Karpas-422 (cell line): ENCODE results near the gene RFX2. TPM values are rescaled to one million over a fixed set of nuclear protein-coding genes. Genes with fewer than 3 reads are reported as not detected.
A peak's percentile ranks its signal among the peaks of the same experiment; 100 is the strongest.

ENCODE experiments used
- DNase-seq: peaks from one replicate; pipeline ENCODE4 v3.0.0-alpha.2; 2015
- H2AFZ ChIP-seq: fragments of 200-600 bp; sonication (generic); 2 replicates; pipeline ENCODE4 v1.6.1; 2014; ENCODE audit warnings: antibody characterized with exemption, low read length, mixed read lengths
- H3K27ac ChIP-seq: fragments of 200-600 bp; sonication (generic); 2 replicates; pipeline ENCODE4 v1.5.1; 2014; ENCODE audit warnings: mild to moderate bottlenecking, low read length, moderate library complexity
- H3K27me3 ChIP-seq: fragments of 200-600 bp; sonication (generic); 2 replicates; pipeline ENCODE4 v1.6.1; 2014; ENCODE audit warnings: low read length, mixed read lengths
- H3K36me3 ChIP-seq: fragments of 200-600 bp; sonication (generic); 2 replicates; pipeline ENCODE4 v1.6.1; 2014; ENCODE audit warnings: low read length, mixed read lengths; ENCODE audit not compliant: insufficient read depth
- H3K4me1 ChIP-seq: fragments of 200-600 bp; sonication (generic); 2 replicates; pipeline ENCODE4 v1.6.1; 2014; ENCODE audit warnings: mild to moderate bottlenecking, low read length, mixed read lengths
- H3K4me2 ChIP-seq: fragments of 200-600 bp; sonication (generic); 2 replicates; pipeline ENCODE4 v1.6.1; 2014; ENCODE audit warnings: low read length, low read depth, mild to moderate bottlenecking; ENCODE audit not compliant: poor library complexity, severe bottlenecking
- H3K4me3 ChIP-seq: fragments of 200-600 bp; sonication (generic); 2 replicates; pipeline ENCODE4 v1.5.1; 2014; ENCODE audit warnings: mild to moderate bottlenecking, antibody characterized with exemption, low read length, mixed read lengths
- H3K79me2 ChIP-seq: fragments of 200-600 bp; sonication (generic); 2 replicates; pipeline ENCODE4 v1.6.1; 2014; ENCODE audit warnings: mild to moderate bottlenecking, low read length, mixed read lengths
- H3K9ac ChIP-seq: fragments of 200-600 bp; sonication (generic); 2 replicates; pipeline ENCODE4 v1.6.0; 2014; ENCODE audit warnings: low read length
- H3K9me2 ChIP-seq: fragments of 200-600 bp; sonication (generic), shearing (Covaris generic); replicated peaks from 2 replicates; pipeline ENCODE4 v1.6.0; 2014; ENCODE audit warnings: mild to moderate bottlenecking, low read length, moderate library complexity; ENCODE audit not compliant: insufficient read depth
- H3K9me3 ChIP-seq: fragments of 300-700, 200-600 bp; sonication (generic); 2 replicates; pipeline ENCODE4 v1.6.1; 2014; ENCODE audit warnings: low read length, mixed read lengths
- H4K20me1 ChIP-seq: fragments of 200-600 bp; sonication (generic); 2 replicates; pipeline ENCODE4 v1.6.1; 2014; ENCODE audit warnings: mild to moderate bottlenecking, antibody characterized with exemption, low read length, low read depth; ENCODE audit not compliant: insufficient read depth
- total RNA-seq: library from RNA; depleted of rRNA; stranded (reverse); fragments of >200 nt; shearing (Covaris generic); gene quantifications from 2 replicates; pipeline ENCODE4 v1.2.3, GENCODE V29; 2014; ENCODE audit warnings: low replicate concordance; rRNA removed

The RFX2 gene
- 6.4 and 23.7 TPM in 2 replicates for total RNA-seq

GRCh38 chr19:6110360-6110977 is at the start of gene RFX2:
Gene RFX2, minus strand, starts transcription at chr19:6110500. Its CDS starts 63,004 bp downstream, at chr19:6047496.
- DNase-seq: peak; percentile 100
- H3K9me2 ChIP-seq: no peaks in the 10 kb centered on the region
- H3K27ac ChIP-seq: no peak within 1 kb of the TSS
- peak within 1 kb of the TSS; percentile 58 for H3K9ac ChIP-seq
- no peaks in the 10 kb centered on the region for H3K27me3 ChIP-seq
- H3K4me3 ChIP-seq: peak within 1 kb of the TSS; percentile 65
- no peaks in the 10 kb centered on the region for H3K36me3 ChIP-seq
- H4K20me1 ChIP-seq: no peaks in the 10 kb centered on the region
- no peaks in the 10 kb centered on the region for H3K9me3 ChIP-seq
- H3K4me2 ChIP-seq: peak within 1 kb of the TSS; percentile 92
- H3K4me1 ChIP-seq: peaks cover 14% of the 10 kb centered on the region
- H3K79me2 ChIP-seq: no peaks in the 10 kb centered on the region
- peak within 1 kb of the TSS; percentile 75; the same call in 1 of the 2 replicates for H2AFZ ChIP-seq

DNA sequence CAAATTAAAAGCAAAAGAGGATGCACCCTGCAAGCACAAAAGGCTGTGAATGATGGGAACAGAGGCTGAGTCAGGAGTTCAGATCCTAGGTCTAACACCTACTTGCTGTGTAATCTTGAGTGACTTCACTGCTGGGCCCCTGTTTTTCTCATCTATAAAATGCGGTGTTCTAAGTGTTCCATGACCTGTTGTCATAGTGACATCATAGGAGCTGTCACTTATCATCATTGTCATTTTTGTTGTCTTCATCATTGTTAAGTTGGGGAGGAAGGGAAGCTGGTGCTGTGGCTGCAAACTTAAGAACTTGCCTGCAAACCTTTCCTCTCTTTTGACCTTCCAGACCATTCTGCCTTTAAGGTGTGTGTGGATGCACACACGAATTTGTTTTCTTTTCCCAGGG is 45.7 kb upstream of the RFX2 start:
- Histone ChIP-seq H3K9me2 (no peaks in the 10 kb centered on the region), H3K36me3 (no peaks in the 10 kb centered on the region), H2AFZ (no peak overlapping the region), H3K4me2 (no peak overlapping the region), H3K4me3 (no peak overlapping the region), H3K27me3 (no peaks in the 10 kb centered on the region), H3K9ac (no peak overlapping the region), H4K20me1 (no peaks in the 10 kb centered on the region), H3K79me2 (no peaks in the 10 kb centered on the region), H3K4me1 (no peaks in the 10 kb centered on the region), H3K9me3 (no peaks in the 10 kb centered on the region), H3K27ac (no peak overlapping the region)
- DNase-seq: no peak

GRCh38 chr19:6150289-6150688 is 40.0 kb upstream of the RFX2 start:
- Histone ChIP-seq H3K9me3 (no peaks in the 10 kb centered on the region), H3K4me3 (no peak overlapping the region), H3K9me2 (no peaks in the 10 kb centered on the region), H3K27me3 (no peaks in the 10 kb centered on the region), H3K9ac (no peak overlapping the region), H3K27ac (no peak overlapping the region), H2AFZ (no peak overlapping the region), H3K4me2 (no peak overlapping the region), H3K36me3 (no peaks in the 10 kb centered on the region), H3K4me1 (no peaks in the 10 kb centered on the region), H4K20me1 (no peaks in the 10 kb centered on the region), H3K79me2 (no peaks in the 10 kb centered on the region)
- DNase-seq: no peak

GRCh38 chr19:6141217-6141616 is 30.9 kb upstream of the RFX2 start:
- Histone ChIP-seq H3K4me3 (no peak overlapping the region), H3K79me2 (no peaks in the 10 kb centered on the region)

GRCh38 chr19:6138511-6138910 is 28.2 kb upstream of the RFX2 start:
- H4K20me1 ChIP-seq: no peaks in the 10 kb centered on the region
- H3K27me3 ChIP-seq: no peaks in the 10 kb centered on the region
- no peak for DNase-seq
- H3K36me3 ChIP-seq: no peaks in the 10 kb centered on the region
- no peaks in the 10 kb centered on the region for H3K4me1 ChIP-seq
- no peak overlapping the region for H3K4me2 ChIP-seq
- H3K9me3 ChIP-seq: no peaks in the 10 kb centered on the region
- H3K9me2 ChIP-seq: no peaks in the 10 kb centered on the region
- no peak overlapping the region for H2AFZ ChIP-seq
- H3K4me3 ChIP-seq: no peak overlapping the region
- no peak overlapping the region for H3K9ac ChIP-seq
- H3K27ac ChIP-seq: no peak overlapping the region
- no peaks in the 10 kb centered on the region for H3K79me2 ChIP-seq

More at GRCh38 chr19:6141217-6141616, 30.9 kb upstream of the RFX2 start:
- no peak overlapping the region for H3K4me2 ChIP-seq
- H3K27me3 ChIP-seq: no peaks in the 10 kb centered on the region
- no peak for DNase-seq
- H3K9me2 ChIP-seq: no peaks in the 10 kb centered on the region
- H3K27ac ChIP-seq: no peak overlapping the region
- no peak overlapping the region for H3K9ac ChIP-seq
- H2AFZ ChIP-seq: no peak overlapping the region
- H3K4me1 ChIP-seq: no peaks in the 10 kb centered on the region
- no peaks in the 10 kb centered on the region for H4K20me1 ChIP-seq
- H3K9me3 ChIP-seq: no peaks in the 10 kb centered on the region
- H3K36me3 ChIP-seq: no peaks in the 10 kb centered on the region

GRCh38 chr19:6138066-6138465 is 27.8 kb upstream of the RFX2 start:
- no peaks in the 10 kb centered on the region for H3K9me2 ChIP-seq
- DNase-seq: no peak
- H3K4me2 ChIP-seq: no peak overlapping the region
- no peaks in the 10 kb centered on the region for H3K27me3 ChIP-seq
- H4K20me1 ChIP-seq: no peaks in the 10 kb centered on the region
- no peak overlapping the region for H3K9ac ChIP-seq
- no peaks in the 10 kb centered on the region for H3K79me2 ChIP-seq
- no peaks in the 10 kb centered on the region for H3K9me3 ChIP-seq
- H3K36me3 ChIP-seq: no peaks in the 10 kb centered on the region
- no peak overlapping the region for H2AFZ ChIP-seq
- H3K27ac ChIP-seq: no peak overlapping the region
- no peaks in the 10 kb centered on the region for H3K4me1 ChIP-seq
- no peak overlapping the region for H3K4me3 ChIP-seq

DNA sequence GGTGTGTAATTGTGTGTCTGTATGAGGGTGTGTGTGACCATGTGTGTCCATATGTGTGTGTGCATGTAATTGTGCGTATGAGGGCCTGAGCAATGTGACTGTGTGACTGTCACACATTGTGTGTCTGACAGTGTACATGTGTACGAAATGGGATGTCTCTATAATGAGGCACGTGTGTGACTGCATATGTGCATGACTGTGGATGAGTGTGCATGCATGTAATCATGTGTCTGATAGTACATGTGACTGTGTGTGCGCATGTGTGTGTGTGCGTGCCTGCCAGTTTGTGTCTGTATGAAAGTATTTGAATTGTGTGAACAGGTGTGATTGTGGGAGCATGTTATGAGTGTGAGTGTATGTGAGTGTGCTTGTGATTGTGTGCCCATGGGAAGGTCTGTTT is 22.9 kb upstream of the RFX2 start:
- H3K4me3 ChIP-seq: no peak overlapping the region
- no peaks in the 10 kb centered on the region for H3K27me3 ChIP-seq
- H3K79me2 ChIP-seq: no peaks in the 10 kb centered on the region

DNA sequence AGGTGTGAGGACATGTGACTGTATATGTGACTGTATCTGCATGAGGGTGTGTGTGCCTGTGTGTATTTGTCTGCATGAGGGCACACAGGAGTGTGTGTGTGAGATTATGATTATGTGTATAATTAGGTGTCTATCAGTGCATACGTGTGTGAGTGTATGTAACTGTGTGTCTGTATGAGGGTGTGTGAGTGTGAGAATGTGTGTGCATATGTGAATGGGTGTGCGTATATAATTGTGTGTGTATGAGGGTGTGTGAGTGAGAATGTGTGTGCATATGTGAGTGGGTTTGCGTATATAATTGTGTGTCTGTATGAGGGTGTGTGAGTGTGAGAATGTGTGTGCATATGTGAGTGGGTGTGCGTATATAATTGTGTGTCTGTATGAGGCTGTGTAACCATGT is 22.2 kb upstream of the RFX2 start:
- no peak overlapping the region for H3K9ac ChIP-seq
- no peak for DNase-seq
- H3K4me1 ChIP-seq: no peaks in the 10 kb centered on the region
- H3K9me2 ChIP-seq: no peaks in the 10 kb centered on the region
- no peaks in the 10 kb centered on the region for H4K20me1 ChIP-seq
- H3K27me3 ChIP-seq: no peaks in the 10 kb centered on the region
- no peak overlapping the region for H3K27ac ChIP-seq
- H2AFZ ChIP-seq: no peak overlapping the region
- no peaks in the 10 kb centered on the region for H3K36me3 ChIP-seq
- no peaks in the 10 kb centered on the region for H3K9me3 ChIP-seq
- no peak overlapping the region for H3K4me3 ChIP-seq
- no peak overlapping the region for H3K4me2 ChIP-seq
- H3K79me2 ChIP-seq: no peaks in the 10 kb centered on the region

More for the DNA sequence above, 22.9 kb upstream of the RFX2 start:
- no peak overlapping the region for H3K27ac ChIP-seq
- H3K9ac ChIP-seq: no peak overlapping the region
- H3K36me3 ChIP-seq: no peaks in the 10 kb centered on the region
- no peaks in the 10 kb centered on the region for H3K9me2 ChIP-seq
- no peak overlapping the region for H2AFZ ChIP-seq
- DNase-seq: no peak
- no peaks in the 10 kb centered on the region for H4K20me1 ChIP-seq
- H3K4me1 ChIP-seq: no peaks in the 10 kb centered on the region
- no peaks in the 10 kb centered on the region for H3K9me3 ChIP-seq
- H3K4me2 ChIP-seq: no peak overlapping the region
